ENCODE results near the gene AATK. TPM values are rescaled to one million over a fixed set of nuclear protein-coding genes. Genes with fewer than 3 reads are reported as not detected.

Gene AATK
- total RNA-seq, 1 experiment from 2014 or later, result 0.16 TPM

GRCh38 chr17:81143717-81144422, 22.2 kb downstream of the AATK start:
- DNase-seq, result no peak
- Histone ChIP-seq H3K4me3 (no peak overlapping the region), H3K27me3 (no peaks in the 10 kb centered on the region), H3K9me3 (no peaks in the 10 kb centered on the region), H3K36me3 (no peaks in the 10 kb centered on the region)

- no peaks in the 10 kb centered on the region for H3K9me3 ChIP-seq
- no peak for DNase-seq
- H3K36me3 ChIP-seq, result no peaks in the 10 kb centered on the region
- no peaks in the 10 kb centered on the region for H3K27me3 ChIP-seq
- H3K4me3 ChIP-seq, result no peak overlapping the region
Measured at GRCh38 chr17:81143200-81143527, 22.9 kb downstream of the AATK start.

GRCh38 chr17:81142301-81143199, 23.5 kb downstream of the AATK start:
- Histone ChIP-seq H3K36me3 (no peaks in the 10 kb centered on the region), H3K27me3 (no peaks in the 10 kb centered on the region), H3K4me3 (no peak overlapping the region), H3K9me3 (no peaks in the 10 kb centered on the region)
- DNase-seq, result peak; percentile 70

- H3K27me3 ChIP-seq, result no peaks in the 10 kb centered on the region
- no peak for DNase-seq
- H3K4me3 ChIP-seq, result no peak overlapping the region
- H3K9me3 ChIP-seq, result no peaks in the 10 kb centered on the region
- no peaks in the 10 kb centered on the region for H3K36me3 ChIP-seq
Measured at GRCh38 chr17:81140695-81141094, 25.3 kb downstream of the AATK start.

- Histone ChIP-seq H3K27me3 (no peaks in the 10 kb centered on the region), H3K9me3 (no peaks in the 10 kb centered on the region), H3K4me3 (no peak overlapping the region), H3K36me3 (no peaks in the 10 kb centered on the region)
- DNase-seq, result no peak
Measured at GRCh38 chr17:81140018-81140417, 26.0 kb downstream of the AATK start.

- Histone ChIP-seq H3K27me3 (no peaks in the 10 kb centered on the region), H3K36me3 (no peaks in the 10 kb centered on the region), H3K4me3 (no peak overlapping the region), H3K9me3 (no peaks in the 10 kb centered on the region)
- no peak for DNase-seq
Measured at GRCh38 chr17:81139428-81139827, 26.6 kb downstream of the AATK start.

- DNase-seq, result no peak
Measured at GRCh38 chr17:81138500-81138899, 27.5 kb downstream of the AATK start.

GRCh38 chr17:81138083-81138482, 27.9 kb downstream of the AATK start:
- Histone ChIP-seq H3K36me3 (no peaks in the 10 kb centered on the region), H3K4me3 (no peak overlapping the region), H3K27me3 (no peaks in the 10 kb centered on the region), H3K9me3 (no peaks in the 10 kb centered on the region)
- no peak for DNase-seq

More at GRCh38 chr17:81138500-81138899, 27.5 kb downstream of the AATK start:
- no peaks in the 10 kb centered on the region for H3K36me3 ChIP-seq
- no peaks in the 10 kb centered on the region for H3K9me3 ChIP-seq
- no peaks in the 10 kb centered on the region for H3K27me3 ChIP-seq
- H3K4me3 ChIP-seq, result no peak overlapping the region

- Histone ChIP-seq H3K9me3 (no peaks in the 10 kb centered on the region), H3K27me3 (no peaks in the 10 kb centered on the region), H3K36me3 (no peaks in the 10 kb centered on the region), H3K4me3 (no peak overlapping the region)
- DNase-seq, result no peak
Measured at GRCh38 chr17:81137248-81137647, 28.8 kb downstream of the AATK start.

GRCh38 chr17:81136366-81136765, 29.7 kb downstream of the AATK start:
- no peak overlapping the region for H3K4me3 ChIP-seq
- no peaks in the 10 kb centered on the region for H3K27me3 ChIP-seq
- no peaks in the 10 kb centered on the region for H3K9me3 ChIP-seq
- no peaks in the 10 kb centered on the region for H3K36me3 ChIP-seq
- DNase-seq, result no peak

GRCh38 chr17:81135505-81136278, 30.3 kb downstream of the AATK start:
- H3K36me3 ChIP-seq, result no peaks in the 10 kb centered on the region
- H3K4me3 ChIP-seq, result no peak overlapping the region
- no peaks in the 10 kb centered on the region for H3K27me3 ChIP-seq
- no peak for DNase-seq
- no peaks in the 10 kb centered on the region for H3K9me3 ChIP-seq

- Histone ChIP-seq H3K36me3 (no peaks in the 10 kb centered on the region), H3K4me3 (no peak overlapping the region), H3K27me3 (no peaks in the 10 kb centered on the region), H3K9me3 (no peaks in the 10 kb centered on the region)
- DNase-seq, result no peak
Measured at GRCh38 chr17:81134064-81134781, 31.8 kb downstream of the AATK start.

- Histone ChIP-seq H3K4me3 (no peak overlapping the region), H3K36me3 (no peaks in the 10 kb centered on the region), H3K9me3 (no peaks in the 10 kb centered on the region), H3K27me3 (no peaks in the 10 kb centered on the region)
- DNase-seq, result peak; percentile 28
Measured at GRCh38 chr17:81132770-81133723, 33.0 kb downstream of the AATK start.

- no peaks in the 10 kb centered on the region for H3K36me3 ChIP-seq
- no peak for DNase-seq
- H3K27me3 ChIP-seq, result no peaks in the 10 kb centered on the region
- H3K4me3 ChIP-seq, result no peak overlapping the region
- H3K9me3 ChIP-seq, result no peaks in the 10 kb centered on the region
Measured at GRCh38 chr17:81132197-81132540, 33.9 kb downstream of the AATK start.

- Histone ChIP-seq H3K27me3 (no peaks in the 10 kb centered on the region), H3K4me3 (no peak overlapping the region), H3K9me3 (no peaks in the 10 kb centered on the region), H3K36me3 (no peaks in the 10 kb centered on the region)
- DNase-seq, result no peak
Measured at GRCh38 chr17:81131486-81132196, 34.4 kb downstream of the AATK start.

All from MG63 (cell line).